ENCODE results near the gene SMAGP.

- TF ChIP-seq POLR2A (IDR thresholded peaks at IDR 0.05) (no peak), CTCF (IDR thresholded peaks at IDR 0.05) (no peak)
Measured at GRCh38 chr12:51227962-51228361, 42.3 kb downstream of the SMAGP start.

Data from right lobe of liver (tissue), 4 donors.